Endothelial cell of umbilical vein (primary cell): ENCODE results near the gene TSPEAR. TPM values are rescaled to one million over a fixed set of nuclear protein-coding genes. Genes with fewer than 3 reads are reported as not detected.

ENCODE experiments used
- BruUV-seq: library from RNA; stranded (reverse); fragments of 400-500 nt; replicated peaks from 2 replicates; lab custom pipeline; 2021; lab: Mats Ljungman, UMichigan
- CTCF ChIA-PET: fragments of 300-600, 350-600 bp; sonication (Branson Sonifier 250); formaldehyde crosslinking; loops from one replicate; lab custom pipeline; 2021; ENCODE audit warnings: antibody characterized with exemption, inconsistent platforms; lab: Charles Lee
- POLR2A ChIA-PET: fragments of 300-600, 350-600 bp; sonication (Branson Sonifier 250); formaldehyde crosslinking; loops from one replicate; lab custom pipeline; 2021; ENCODE audit warnings: antibody characterized with exemption, inconsistent platforms; lab: Charles Lee
- DNase-seq: peaks from one replicate; pipeline ENCODE4 v3.0.0-alpha.2; 2011; ENCODE audit warnings: low read depth, low spot score
- FAIRE-seq: peaks from 2 replicates; lab custom pipeline; 2011; peaks lifted over from hg19 to GRCh38; lab: Jason Lieb, UNC
- H2AFZ ChIP-seq: 2 replicates; pipeline ENCODE4 v1.6.0; 2012; ENCODE audit warnings: low read depth, low read length, control low read depth, inconsistent platforms
- H3K27ac ChIP-seq: 2 replicates; pipeline ENCODE4 v1.5.1; 2011; ENCODE audit warnings: low read depth, mild to moderate bottlenecking, control low read depth, low read length, moderate library complexity; ENCODE audit not compliant: insufficient read depth
- H3K27me3 ChIP-seq, 2 experiments: 2 replicates each; pipeline versions ENCODE4 v1.6.0 to v1.6.1; 2011; ENCODE audit warnings: low read length in 2 of 2, mixed read lengths in 1 of 2; ENCODE audit not compliant: control insufficient read depth in 2 of 2, insufficient read depth in 2 of 2
- H3K36me3 ChIP-seq, 2 experiments: 2 replicates in 1 of 2; 3 replicates in 1 of 2; pipeline ENCODE4 v1.5.1; 2011; ENCODE audit warnings: low read length in 2 of 2, mild to moderate bottlenecking in 1 of 2, moderate library complexity in 1 of 2; ENCODE audit not compliant: control insufficient read depth in 2 of 2, insufficient read depth in 2 of 2; ENCODE audit errors: extremely low read depth in 1 of 2
- H3K4me1 ChIP-seq: 3 replicates; pipeline ENCODE4 v1.5.1; 2011; ENCODE audit warnings: mild to moderate bottlenecking, low read length; ENCODE audit not compliant: control insufficient read depth, insufficient read depth; ENCODE audit errors: extremely low read depth
- H3K4me2 ChIP-seq: 2 replicates; pipeline ENCODE4 v1.6.1; 2011; ENCODE audit warnings: low read length, control low read depth, mixed read lengths; ENCODE audit not compliant: insufficient read depth
- H3K4me3 ChIP-seq, 3 experiments: fragments of 200-600 bp in 1 of 3; sonication (generic), shearing (Covaris generic) in 1 of 3; replicated peaks in 1 of 3; 2 replicates each; pipeline ENCODE4 v1.5.1; 2011 to 2016; ENCODE audit warnings: control low read depth in 3 of 3, low read length in 3 of 3, mild to moderate bottlenecking in 2 of 3, inconsistent platforms in 1 of 3, low read depth in 1 of 3, moderate library complexity in 1 of 3; ENCODE audit not compliant: insufficient read depth in 1 of 3
- H3K79me2 ChIP-seq: 2 replicates; pipeline ENCODE4 v1.6.0; 2012; ENCODE audit warnings: low read length, inconsistent platforms; ENCODE audit not compliant: control insufficient read depth, insufficient read depth
- H3K9ac ChIP-seq: replicated peaks from 2 replicates; pipeline ENCODE3; 2011; ENCODE audit warnings: low read length, control low read depth; ENCODE audit not compliant: insufficient read depth; ENCODE audit errors: extremely low read depth
- H3K9me1 ChIP-seq: replicated peaks from 3 replicates; pipeline ENCODE4 v1.6.0; 2011; ENCODE audit warnings: mild to moderate bottlenecking, low read length; ENCODE audit not compliant: control insufficient read depth, insufficient read depth; ENCODE audit errors: extremely low read depth
- H3K9me3 ChIP-seq: replicated peaks from 2 replicates; pipeline ENCODE4 v1.5.1; 2012; ENCODE audit warnings: low read length, inconsistent platforms; ENCODE audit not compliant: control insufficient read depth, insufficient read depth
- H4K20me1 ChIP-seq: replicated peaks from 2 replicates; pipeline ENCODE3; 2011; ENCODE audit warnings: mild to moderate bottlenecking, low read length; ENCODE audit not compliant: control insufficient read depth, insufficient read depth; ENCODE audit errors: extremely low read depth
- CTCF ChIP-seq, 2 donors: IDR thresholded peaks; 1 replicate in 1 of 2; 2 replicates in 1 of 2; pipeline ENCODE4 v1.5.1; 2011; ENCODE audit warnings: low read length in 2 of 2, mild to moderate bottlenecking in 2 of 2, moderate library complexity in 2 of 2, control low read depth in 1 of 2, inconsistent platforms in 1 of 2, low read depth in 1 of 2; ENCODE audit not compliant: insufficient read depth in 1 of 2; ENCODE audit errors: extremely low read depth in 1 of 2
- EZH2 ChIP-seq: IDR thresholded peaks from 2 replicates; pipeline ENCODE4 v1.6.1; 2012; ENCODE audit warnings: borderline replicate concordance, low read depth, mild to moderate bottlenecking, moderate library complexity, low read length, inconsistent platforms; ENCODE audit not compliant: severe bottlenecking
- FOS ChIP-seq: IDR thresholded peaks from 2 replicates; pipeline ENCODE4 v1.6.1; 2011; ENCODE audit warnings: mild to moderate bottlenecking, low read length, moderate library complexity, borderline replicate concordance; ENCODE audit not compliant: insufficient read depth
- GATA2 ChIP-seq: IDR thresholded peaks from 2 replicates; pipeline ENCODE4 v1.7.0; 2011; ENCODE audit warnings: low read depth, mild to moderate bottlenecking, moderate library complexity, mixed read lengths, low read length; ENCODE audit not compliant: insufficient read length, insufficient read depth
- JUN ChIP-seq: IDR thresholded peaks from 2 replicates; pipeline ENCODE4 v1.6.1; 2011; ENCODE audit warnings: borderline replicate concordance, low read depth; ENCODE audit not compliant: insufficient read length, insufficient read depth
- MAX ChIP-seq: IDR thresholded peaks from 2 replicates; pipeline ENCODE4 v1.6.1; 2011; ENCODE audit not compliant: insufficient read depth, insufficient read length
- MYC ChIP-seq: IDR thresholded peaks from one replicate; pipeline ENCODE4 v1.6.1; 2011; ENCODE audit warnings: mild to moderate bottlenecking, low read depth, low read length
- POLR2A ChIP-seq: IDR thresholded peaks from 2 replicates; pipeline ENCODE4 v1.6.1; 2012; ENCODE audit warnings: low read depth, mild to moderate bottlenecking, control low read depth, low read length
- POLR2AphosphoS5 ChIP-seq: IDR thresholded peaks from 2 replicates; pipeline ENCODE4 v1.6.1; 2012; ENCODE audit warnings: low read depth, mild to moderate bottlenecking, control low read depth, low read length, moderate library complexity; ENCODE audit not compliant: insufficient read depth
- dilution Hi-C: fragments of 300-500 bp; cut with MboI; formaldehyde crosslinking; loops from one replicate; pipeline ENCODE4 v1.15.0; 2019; ENCODE audit warnings: low sequenced_read_pairs; ENCODE audit not compliant: extremely low pct_ligation_motif_present
- intact Hi-C: fragments of 100-400 bp; cut with micrococcal nuclease; formaldehyde crosslinking; loops from one replicate; pipeline ENCODE4 v1.10.0; 2022
- polyA plus RNA-seq, 4 experiments: library from polyadenylated mRNA; depleted of rRNA in 3 of 4; stranded (reverse) in 3 of 4; unstranded in 1 of 4; fragments of >200 nt; gene quantifications; 2 replicates each; pipeline versions ENCODE4 v1.2.1 to v1.2.3, GENCODE V29; 2011 to 2012; ENCODE audit warnings: missing spikeins in 1 of 4
- total RNA-seq: library from RNA; stranded (reverse); gene quantifications from 2 replicates; pipeline ENCODE4 v1.2.3, GENCODE V29; 2021

The TSPEAR gene
- total and polyA plus RNA-seq, 2 donors (not counting 3 experiments of a cell fraction or from before 2014, with no cell fraction given): 0.01 TPM; not detected in 1

GRCh38 chr21:44456915-44457736 lies 254.2 kb downstream of the TSPEAR start:
- H3K27me3 ChIP-seq: peaks cover 0 to 3% of the 10 kb centered on the region in 2 experiments
- no peak overlapping the region for H3K4me3 ChIP-seq
- DNase-seq (no peak), FAIRE-seq (no peak)
- no TSS peak for BruUV-seq
- ChIA-PET CTCF (no interaction called here), POLR2A (no interaction called here)
- no peak for TF ChIP-seq POLR2AphosphoS5
- TF ChIP-seq MAX: no peak
- no peak for TF ChIP-seq FOS
- no peak for TF ChIP-seq MYC
- no peak for TF ChIP-seq POLR2A
- TF ChIP-seq JUN: no peak
- TF ChIP-seq EZH2: no peak
- no peak for TF ChIP-seq CTCF (IDR thresholded peaks at IDR 0.05; ENCODE audit: extremely low read depth in 1 of 2, insufficient read depth in 1 of 2, low read depth in 1 of 2, low read length in 2 of 2)
- TF ChIP-seq GATA2: no peak
- no peak overlapping the region for H3K27ac ChIP-seq
- H3K4me2 ChIP-seq: no peak overlapping the region
- no peaks in the 10 kb centered on the region for H3K9me1 ChIP-seq
- H3K9me3 ChIP-seq: no peaks in the 10 kb centered on the region
- H3K36me3 ChIP-seq: no peaks in the 10 kb centered on the region
- dilution Hi-C loops: no loop called here
- H3K4me1 ChIP-seq: no peaks in the 10 kb centered on the region
- intact Hi-C loops: loop anchor here (10.0 kb wide), 1 partner anchor 112 kb away; no protein-coding TSS in a partner anchor
- no peak overlapping the region for H3K9ac ChIP-seq
- no peaks in the 10 kb centered on the region for H4K20me1 ChIP-seq
- H3K79me2 ChIP-seq: no peaks in the 10 kb centered on the region
- H2AFZ ChIP-seq: no peak overlapping the region
